Type B pancreatic cell (in vitro differentiated cells): ENCODE measurements around the gene PPM1L. TPM values are rescaled to one million over a fixed set of nuclear protein-coding genes. Genes with fewer than 3 reads are reported as not detected.

Experiments
- DNase-seq: peaks from one replicate; pipeline ENCODE4 v3.0.0; 2021; ENCODE audit warnings: mixed read lengths; ENCODE audit not compliant: unreplicated experiment; ENCODE audit errors: extremely low spot score
- H3K27ac Mint-ChIP-seq: 2 replicates; pipeline ENCODE4 v1.8.0; 2021; ENCODE audit warnings: mild to moderate bottlenecking, mixed read lengths
- H3K27me3 Mint-ChIP-seq: 2 replicates; pipeline ENCODE4 v1.8.0; 2021; ENCODE audit warnings: mixed read lengths
- H3K36me3 Mint-ChIP-seq: 2 replicates; pipeline ENCODE4 v1.8.0; 2021; ENCODE audit warnings: mixed read lengths
- H3K4me1 Mint-ChIP-seq: one replicate; pipeline ENCODE4 v1.8.0; 2021; ENCODE audit warnings: mixed read lengths; ENCODE audit not compliant: unreplicated experiment
- H3K4me3 Mint-ChIP-seq: 2 replicates; pipeline ENCODE4 v1.8.0; 2021; ENCODE audit warnings: mild to moderate bottlenecking, mixed read lengths
- H3K9me3 Mint-ChIP-seq: 2 replicates; pipeline ENCODE4 v1.8.0; 2021; ENCODE audit warnings: mixed read lengths
- CTCF ChIP-seq: fragments of 200-600 bp; sonication (generic); conservative IDR thresholded peaks from 2 replicates; pipeline ENCODE4 v1.5.0; 2021; ENCODE audit warnings: antibody characterized with exemption, mild to moderate bottlenecking
- total RNA-seq: library from RNA; stranded (reverse); gene quantifications from 2 replicates; pipeline ENCODE4 v1.2.1, GENCODE V29; 2021; ENCODE audit warnings: low replicate concordance

PPM1L gene
- total RNA-seq, 1 donor from 2014 or later, result 29.4 TPM

- no peaks in the 10 kb centered on the region for H3K9me3 Mint-ChIP-seq
- peak; percentile 89 for DNase-seq
- peaks cover 4% of the 10 kb centered on the region for H3K36me3 Mint-ChIP-seq
- H3K27me3 Mint-ChIP-seq, result peaks cover 15% of the 10 kb centered on the region
- peak overlapping the region; percentile 98 for H3K27ac Mint-ChIP-seq
- H3K4me1 Mint-ChIP-seq, result peaks cover 23% of the 10 kb centered on the region
- TF ChIP-seq CTCF, result no peak
- H3K4me3 Mint-ChIP-seq, result peak overlapping the region; percentile 98
Measured at GRCh38 chr3:160754855-160755747, 930 bp upstream of the PPM1L start.

DNA sequence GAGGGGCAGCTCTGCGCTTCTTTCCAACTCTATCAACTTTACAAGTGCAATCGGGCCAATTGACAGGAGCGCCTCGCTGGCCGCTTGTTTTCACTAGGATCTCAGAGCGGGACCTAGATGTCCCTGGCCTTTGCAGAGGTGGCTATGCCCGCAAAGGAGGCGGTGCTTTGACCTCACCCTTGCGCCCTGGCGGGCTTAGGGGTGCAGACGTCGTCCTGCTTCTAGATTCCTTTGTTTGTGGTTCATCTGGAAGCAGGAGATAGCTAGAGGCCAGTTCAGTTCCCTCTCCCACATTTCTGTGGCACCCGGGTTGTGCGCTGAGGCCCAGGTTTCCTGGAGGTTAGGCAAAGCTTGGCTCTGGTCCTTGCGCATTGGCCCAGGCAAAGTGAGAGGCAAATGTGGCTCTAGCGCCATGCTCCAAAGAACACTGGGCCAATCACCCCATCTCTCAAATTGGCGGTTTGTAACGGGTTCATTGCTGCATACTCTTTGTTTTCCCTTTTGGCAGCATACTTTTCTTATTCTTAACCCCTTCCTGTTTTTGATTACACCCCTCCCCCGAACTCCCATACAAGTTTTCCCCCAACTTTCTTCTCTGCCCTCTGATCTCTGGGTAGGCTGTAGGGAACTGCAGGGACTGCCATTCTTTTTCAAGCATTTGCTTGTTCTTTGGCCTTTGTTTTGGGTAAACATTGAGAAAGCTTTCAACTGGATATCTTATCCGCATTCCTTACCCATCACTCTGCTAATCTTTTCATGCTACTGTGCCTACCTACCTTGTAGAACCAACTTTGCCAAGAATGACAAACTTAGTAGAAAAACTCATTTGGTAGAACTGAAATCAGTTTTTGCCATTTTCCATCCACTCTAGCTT is 1.4 kb downstream of the PPM1L start:
- peak; percentile 63 for DNase-seq
- Mint-ChIP-seq H3K27me3 (peaks cover 15% of the 10 kb centered on the region), H3K4me1 (peaks cover 23% of the 10 kb centered on the region), H3K27ac (peak overlapping the region; percentile 90), H3K36me3 (peaks cover 9% of the 10 kb centered on the region), H3K4me3 (peak overlapping the region; percentile 98), H3K9me3 (peaks cover 3% of the 10 kb centered on the region)
- TF ChIP-seq CTCF, result no peak

DNA sequence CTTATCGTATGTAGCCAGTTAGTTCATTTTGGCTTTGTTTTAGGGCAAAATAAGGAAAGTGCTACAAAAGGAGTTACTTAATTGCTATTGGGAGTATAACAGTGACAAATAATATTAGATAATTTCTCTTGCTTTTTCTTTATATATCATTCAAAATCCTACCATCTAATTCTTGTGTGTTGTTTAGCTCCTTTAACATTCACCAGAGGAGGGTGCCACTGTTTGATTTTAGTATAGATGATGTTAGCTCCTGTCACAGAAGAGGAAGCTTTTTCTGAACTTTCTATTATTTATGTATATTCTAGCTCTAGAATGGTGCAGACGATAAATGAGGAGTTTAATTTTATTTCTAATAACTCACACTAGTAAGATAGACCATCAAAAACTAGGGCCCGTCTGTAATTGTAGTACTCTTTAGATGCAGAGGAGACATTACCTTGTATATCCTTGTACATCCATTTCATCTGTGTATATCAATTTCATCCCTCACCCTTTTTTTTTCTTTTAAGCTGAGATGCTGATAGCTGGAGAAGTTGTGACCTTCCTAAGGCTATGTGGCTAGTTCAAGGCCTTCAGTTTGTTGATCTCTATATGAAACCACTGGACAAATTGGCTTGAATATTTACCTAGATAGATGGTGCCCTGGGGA is 3.0 kb downstream of the PPM1L start:
- peaks cover 4% of the 10 kb centered on the region for H3K9me3 Mint-ChIP-seq
- H3K4me3 Mint-ChIP-seq, result peak overlapping the region; percentile 49
- TF ChIP-seq CTCF, result peak; percentile 26
- no peak for DNase-seq
- H3K36me3 Mint-ChIP-seq, result peaks cover 13% of the 10 kb centered on the region
- peaks cover 15% of the 10 kb centered on the region for H3K27me3 Mint-ChIP-seq
- H3K27ac Mint-ChIP-seq, result no peak overlapping the region
- H3K4me1 Mint-ChIP-seq, result peaks cover 20% of the 10 kb centered on the region

GRCh38 chr3:160763073-160763472 is 7.0 kb downstream of the PPM1L start:
- Mint-ChIP-seq H3K4me1 (no peaks in the 10 kb centered on the region), H3K9me3 (peaks cover 4% of the 10 kb centered on the region), H3K36me3 (peaks cover 19% of the 10 kb centered on the region), H3K27ac (no peak overlapping the region), H3K27me3 (no peaks in the 10 kb centered on the region), H3K4me3 (no peak overlapping the region)
- no peak for TF ChIP-seq CTCF
- DNase-seq, result no peak

GRCh38 chr3:160765211-160765610 is 9.2 kb downstream of the PPM1L start:
- Mint-ChIP-seq H3K4me1 (no peaks in the 10 kb centered on the region), H3K27me3 (no peaks in the 10 kb centered on the region), H3K27ac (no peak overlapping the region), H3K4me3 (no peak overlapping the region), H3K36me3 (peaks cover 14% of the 10 kb centered on the region), H3K9me3 (peaks cover 4% of the 10 kb centered on the region)
- no peak for TF ChIP-seq CTCF
- DNase-seq, result no peak
